NCI-H2196 treated with DMSO at 0.1 percent for 48 hours (cell line): ENCODE data around the gene MEIS2.

Experiments used
- DNase-seq: peaks from one replicate; lab custom pipeline; 2025; ENCODE audit not compliant: unreplicated experiment; lab: John Stamatoyannopoulos, UW

Gene MEIS2

DNA sequence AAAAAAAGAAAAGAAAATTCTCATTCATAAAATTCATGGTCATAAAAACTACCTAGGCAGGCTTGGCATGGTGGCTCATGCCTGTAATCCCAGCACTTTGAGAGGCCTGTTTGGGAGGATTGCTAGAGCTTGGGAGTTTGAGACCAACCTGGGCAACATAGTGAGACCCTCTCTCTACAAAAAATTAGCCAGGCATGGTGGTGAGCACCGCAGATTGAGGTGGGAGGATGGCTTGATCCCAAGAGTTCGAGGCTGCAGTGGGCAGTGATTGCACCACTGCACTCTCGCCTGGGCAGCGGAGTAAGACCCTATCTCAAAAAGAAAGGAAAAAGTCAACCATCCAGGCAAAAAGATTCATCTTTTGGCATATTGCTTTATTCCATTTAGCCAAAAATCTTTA, 58.5 kb downstream of the MEIS2 start:
- DNase-seq, result no peak

DNA sequence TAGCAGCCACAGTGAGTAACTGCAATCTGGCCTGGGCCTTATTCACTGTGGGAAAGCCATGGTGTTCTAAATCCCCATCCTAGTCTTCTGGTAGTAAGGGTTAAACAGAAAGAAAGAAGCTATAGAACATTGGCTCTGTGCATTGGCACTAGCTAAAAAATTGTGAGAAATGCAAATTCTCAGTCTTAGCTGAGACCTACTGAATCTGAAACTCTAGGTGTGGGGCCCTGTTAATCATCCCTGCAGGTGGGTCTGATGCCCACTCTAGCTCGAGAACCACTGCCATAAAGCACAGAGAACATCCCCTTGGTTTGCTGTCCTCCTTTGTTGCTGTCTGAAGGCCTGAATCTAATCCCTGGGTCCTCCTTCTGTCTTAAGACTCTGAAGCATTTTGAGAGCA, 59.3 kb downstream of the MEIS2 start:
- DNase-seq, result no peak

DNA sequence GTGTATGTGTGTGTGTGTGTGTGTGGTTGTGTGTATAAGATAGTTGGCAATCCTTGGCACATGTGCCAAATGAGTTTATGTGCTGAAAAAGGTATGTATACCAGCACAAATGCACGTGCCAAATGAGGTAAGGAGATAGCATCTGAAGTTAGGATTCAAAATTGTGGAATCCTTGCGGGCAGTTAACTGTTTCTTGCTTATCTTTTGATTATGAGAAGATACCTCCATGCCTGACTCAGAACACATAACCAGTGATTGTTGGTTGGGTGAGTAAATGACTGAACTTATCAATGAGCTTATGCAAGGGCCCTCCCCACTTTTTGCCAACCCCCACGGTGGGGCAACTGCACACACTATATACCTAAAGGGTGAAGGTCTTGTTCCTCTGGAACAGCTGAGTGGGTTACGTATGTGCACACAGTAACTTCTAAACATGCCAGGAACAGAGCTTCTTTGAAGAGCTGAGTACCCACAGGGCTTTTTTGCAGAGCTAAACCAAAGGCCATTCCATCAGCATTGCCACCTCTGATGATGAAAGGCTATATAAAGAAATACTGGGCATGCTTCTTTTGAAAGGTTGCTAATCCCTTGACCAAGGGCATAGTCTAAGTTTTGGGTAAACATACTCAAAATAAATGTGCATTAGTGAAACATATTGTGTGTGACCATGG, 60.1 kb downstream of the MEIS2 start:
- no peak for DNase-seq

DNA sequence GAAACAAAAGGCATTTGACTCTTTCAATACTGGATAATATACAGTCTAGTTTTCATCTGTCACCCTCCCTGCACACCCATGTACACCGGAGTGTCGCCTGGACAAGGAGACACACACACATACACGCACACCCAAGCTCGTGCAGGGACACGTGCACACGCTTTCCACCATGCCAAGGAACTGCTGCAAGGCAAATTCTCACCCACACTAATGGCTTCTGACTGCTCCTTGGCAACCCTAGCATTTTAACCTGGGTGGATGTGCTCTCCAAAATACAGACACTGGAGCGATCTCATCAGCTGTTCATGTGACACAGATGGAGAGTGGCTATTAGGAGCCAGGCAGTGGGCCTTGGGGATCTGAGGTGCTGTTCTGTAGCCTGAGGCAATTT, 61.6 kb downstream of the MEIS2 start:
- DNase-seq, result no peak

DNA sequence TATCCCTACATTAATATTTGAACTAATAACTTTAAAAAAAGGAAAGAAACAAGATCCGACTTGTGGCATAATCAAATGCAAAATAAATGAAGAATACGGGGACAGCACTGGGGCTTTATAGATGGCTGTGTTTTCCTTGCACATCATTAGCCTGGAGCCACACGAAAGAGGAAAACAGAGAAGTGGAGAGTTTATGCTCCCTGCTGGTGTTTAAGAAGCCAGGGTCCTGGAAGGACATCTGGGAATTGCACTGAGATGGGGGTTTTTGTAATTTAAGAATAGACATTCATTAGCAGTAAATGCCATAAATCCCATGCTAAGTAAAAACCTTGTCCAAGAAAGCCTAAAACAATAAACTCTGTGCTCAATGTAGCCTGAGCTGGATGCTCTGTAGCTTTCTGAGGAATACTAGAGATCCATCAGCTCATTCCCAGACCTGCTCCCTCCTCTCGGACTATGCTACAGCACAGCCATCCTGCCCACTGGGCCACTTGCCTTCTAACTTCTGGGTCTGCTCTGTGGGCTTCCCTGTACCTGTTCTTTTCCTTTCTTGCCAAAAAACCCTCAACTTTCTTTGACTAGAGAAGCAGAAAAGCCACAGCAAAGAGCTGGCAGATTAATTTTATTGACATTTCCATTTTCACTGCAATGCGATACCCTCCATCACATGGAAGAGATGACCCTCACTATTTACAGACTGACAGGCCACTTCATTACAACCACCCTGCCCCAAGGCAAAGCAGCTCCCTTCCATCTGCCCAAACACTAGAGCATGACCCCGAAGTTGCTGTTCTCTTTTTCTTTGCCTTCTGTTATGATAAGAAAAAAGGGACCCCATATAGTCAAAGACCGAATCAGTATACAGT, 62.3 kb downstream of the MEIS2 start:
- no peak for DNase-seq

DNA sequence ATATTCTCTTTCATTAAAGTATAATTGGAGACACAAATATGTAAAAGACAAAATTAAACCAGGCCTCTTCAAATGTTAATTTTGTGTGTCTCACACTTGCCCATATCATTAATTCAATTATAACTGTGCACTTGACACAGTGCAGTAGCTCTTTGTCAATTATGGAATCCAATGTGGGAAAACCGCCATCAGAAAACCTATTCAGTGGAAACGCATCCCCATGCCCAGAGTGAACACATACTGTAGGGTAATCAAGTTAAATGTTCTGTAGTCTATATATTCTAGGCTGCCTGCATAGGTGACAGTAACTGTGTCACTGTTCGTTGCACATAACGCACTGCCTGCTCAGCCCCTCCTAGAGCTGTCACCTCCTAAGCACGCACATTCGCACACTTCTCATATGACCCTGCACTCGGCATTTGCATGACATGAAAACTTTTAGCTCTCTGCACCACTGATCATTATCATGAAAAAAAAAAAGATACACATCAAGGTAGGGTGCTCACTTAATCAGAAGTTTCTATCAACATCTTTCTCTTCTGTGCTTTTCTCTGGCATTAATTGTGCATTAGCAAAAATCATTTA, 63.2 kb downstream of the MEIS2 start:
- no peak for DNase-seq

DNA sequence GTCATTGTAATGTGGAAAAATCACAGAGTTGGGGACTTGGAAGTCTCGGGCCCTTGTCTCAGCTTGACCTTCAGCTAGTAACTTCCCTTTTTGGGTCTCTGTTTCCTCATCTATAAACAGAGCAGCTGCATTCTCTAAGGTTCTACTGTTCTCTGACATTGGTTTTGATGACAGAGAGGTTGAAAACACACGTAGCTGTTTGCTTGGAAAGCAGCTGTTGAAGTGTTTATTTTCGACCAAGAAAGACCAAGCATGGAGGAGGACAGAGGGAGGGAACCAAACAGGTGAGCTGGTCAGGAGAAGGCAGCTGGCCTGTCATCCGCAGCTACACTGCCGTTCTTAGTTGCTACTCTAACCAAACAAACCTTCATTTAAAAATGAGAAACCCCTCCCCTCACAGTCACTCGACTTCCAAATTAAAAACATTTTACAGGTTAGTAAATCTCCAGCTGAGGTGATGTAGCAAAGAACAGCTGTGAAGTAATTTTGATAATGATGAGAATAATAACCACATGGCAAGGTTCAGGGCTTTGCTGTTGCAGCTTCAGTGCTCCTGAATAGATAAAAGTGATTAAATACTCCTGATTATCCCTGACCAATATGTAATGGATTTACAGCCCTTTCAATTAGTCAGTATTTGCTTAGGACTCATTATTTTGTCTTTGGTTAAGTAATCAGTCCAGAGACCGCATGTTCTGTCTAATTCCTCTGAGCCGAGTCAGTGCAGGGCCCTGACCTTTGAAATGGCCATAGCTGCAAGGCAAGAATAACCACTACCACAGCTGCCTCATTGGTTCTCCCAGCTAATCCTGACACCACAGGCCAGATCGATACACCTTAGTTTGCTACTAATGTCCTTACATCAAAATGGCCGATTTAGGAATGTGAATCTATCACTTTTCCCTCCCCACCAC, 65.3 kb downstream of the MEIS2 start:
- DNase-seq, result no peak

DNA sequence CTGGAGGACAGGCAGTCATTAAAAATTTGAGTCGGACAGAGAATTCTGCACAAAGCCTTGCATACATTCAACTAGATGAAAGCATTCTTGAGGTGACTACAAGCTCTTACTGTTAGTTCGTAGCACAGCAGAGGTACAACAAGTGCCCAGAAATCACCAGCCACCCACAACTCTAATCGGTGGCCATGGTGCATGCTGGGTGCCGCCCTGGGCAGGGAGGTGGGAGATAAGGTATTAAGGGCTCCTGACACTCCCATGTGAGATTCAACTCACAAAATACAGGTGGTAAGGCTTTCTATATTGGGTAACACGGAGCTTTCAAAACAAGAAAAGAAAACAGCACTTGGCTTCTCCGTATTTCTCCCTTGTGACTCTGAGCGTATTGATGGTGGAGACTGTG, 66.0 kb downstream of the MEIS2 start:
- DNase-seq, result no peak

DNA sequence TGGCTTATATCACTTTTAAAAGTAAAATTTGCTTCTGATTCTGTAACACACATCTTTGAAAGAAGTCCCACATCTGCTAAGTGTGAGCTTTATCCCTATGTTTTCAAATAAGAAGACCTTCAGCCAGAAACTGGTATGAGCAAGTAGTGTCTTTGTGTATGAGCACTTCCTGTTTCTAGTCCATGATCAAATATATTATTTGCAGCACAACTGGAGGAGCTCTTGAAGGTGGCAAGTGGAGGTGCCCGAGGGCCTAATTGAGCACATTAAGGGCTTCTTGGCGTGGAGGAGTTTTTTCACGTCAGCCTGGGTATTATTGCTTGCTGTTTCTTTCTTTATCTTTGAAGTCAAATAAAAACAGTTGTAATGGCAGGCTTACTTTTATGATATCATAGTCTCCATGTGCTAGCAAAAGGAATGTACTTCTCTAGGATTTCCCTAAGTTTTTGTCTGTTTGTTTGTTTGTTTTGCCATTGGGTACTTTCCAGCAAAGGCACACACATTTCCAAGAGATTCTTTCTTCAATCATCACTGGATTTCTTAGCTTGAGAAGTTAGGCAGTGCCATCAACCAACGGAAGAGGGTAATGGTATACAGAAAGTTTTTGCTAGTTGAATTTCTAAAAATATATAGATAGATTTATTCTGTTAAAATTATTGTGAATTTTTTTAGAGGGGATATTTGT, 68.1 kb downstream of the MEIS2 start:
- DNase-seq, result no peak

DNA sequence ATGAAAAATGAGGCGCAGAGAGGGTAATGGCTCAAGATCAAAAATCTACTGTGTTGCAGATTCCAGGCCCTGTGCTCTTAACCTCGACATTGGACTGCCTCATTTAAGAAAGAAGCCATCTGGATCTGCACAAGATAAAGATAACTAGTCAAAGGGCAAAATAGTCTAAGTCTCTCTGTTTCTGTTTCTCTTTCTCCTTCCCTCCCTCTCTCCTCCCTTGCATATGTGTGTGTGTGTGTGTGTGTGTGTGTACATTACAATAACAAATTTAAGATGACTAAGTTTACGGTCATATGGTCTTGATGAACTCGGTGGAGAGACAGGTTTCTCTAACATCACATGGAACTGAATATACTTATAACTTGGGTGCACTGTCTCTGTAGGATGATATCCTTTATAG, 69.2 kb downstream of the MEIS2 start:
- DNase-seq, result no peak

DNA sequence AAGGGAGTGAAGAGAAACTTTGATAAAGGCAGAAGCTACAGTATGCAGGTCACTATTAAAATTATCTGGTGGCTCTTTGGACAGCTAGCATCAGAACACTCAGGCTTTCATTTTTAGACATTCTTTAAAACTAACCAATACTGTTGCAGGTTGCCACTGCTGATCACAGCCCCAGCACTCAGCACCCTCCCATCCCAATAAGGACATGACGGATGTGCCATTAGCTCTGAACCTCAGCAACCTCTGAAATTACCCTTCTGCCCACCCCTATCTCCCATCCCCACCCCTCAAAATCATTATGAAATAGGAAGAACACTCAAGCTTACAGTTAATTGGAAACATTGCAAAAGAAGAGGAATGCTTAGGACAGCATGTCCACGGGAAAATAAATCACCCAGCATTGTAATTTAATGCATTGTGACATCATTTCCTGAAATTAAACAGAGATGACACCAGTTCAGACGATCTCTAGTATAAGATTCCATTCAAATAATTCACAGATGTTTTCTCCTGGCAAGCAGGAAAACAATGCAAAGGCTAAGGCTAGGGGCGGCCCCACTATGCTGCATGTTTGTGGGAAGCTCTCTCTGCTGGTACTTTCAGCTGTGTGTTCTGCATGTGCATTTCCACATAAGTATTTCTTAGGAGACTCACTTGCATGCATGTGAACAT, 71.6 kb downstream of the MEIS2 start:
- no peak for DNase-seq

DNA sequence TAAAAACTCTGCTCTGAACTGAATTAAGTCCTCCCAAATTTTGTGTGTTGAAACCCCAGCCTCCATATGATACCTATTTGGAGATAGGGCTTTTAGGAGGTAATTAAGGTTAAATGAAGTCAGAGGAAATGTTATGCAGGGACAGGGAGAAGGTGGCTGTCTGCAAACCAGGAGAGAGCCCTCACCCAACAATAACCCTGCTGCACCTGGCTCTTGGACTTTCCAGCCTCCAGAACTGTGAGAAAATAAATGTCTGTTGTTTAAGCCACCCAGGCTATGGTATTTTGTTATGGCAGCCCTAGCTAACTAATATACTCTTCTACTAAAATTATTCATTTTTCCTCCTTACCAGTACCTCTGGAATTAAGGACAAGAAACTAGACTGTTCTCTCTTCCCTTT, 79.5 kb downstream of the MEIS2 start:
- no peak for DNase-seq

DNA sequence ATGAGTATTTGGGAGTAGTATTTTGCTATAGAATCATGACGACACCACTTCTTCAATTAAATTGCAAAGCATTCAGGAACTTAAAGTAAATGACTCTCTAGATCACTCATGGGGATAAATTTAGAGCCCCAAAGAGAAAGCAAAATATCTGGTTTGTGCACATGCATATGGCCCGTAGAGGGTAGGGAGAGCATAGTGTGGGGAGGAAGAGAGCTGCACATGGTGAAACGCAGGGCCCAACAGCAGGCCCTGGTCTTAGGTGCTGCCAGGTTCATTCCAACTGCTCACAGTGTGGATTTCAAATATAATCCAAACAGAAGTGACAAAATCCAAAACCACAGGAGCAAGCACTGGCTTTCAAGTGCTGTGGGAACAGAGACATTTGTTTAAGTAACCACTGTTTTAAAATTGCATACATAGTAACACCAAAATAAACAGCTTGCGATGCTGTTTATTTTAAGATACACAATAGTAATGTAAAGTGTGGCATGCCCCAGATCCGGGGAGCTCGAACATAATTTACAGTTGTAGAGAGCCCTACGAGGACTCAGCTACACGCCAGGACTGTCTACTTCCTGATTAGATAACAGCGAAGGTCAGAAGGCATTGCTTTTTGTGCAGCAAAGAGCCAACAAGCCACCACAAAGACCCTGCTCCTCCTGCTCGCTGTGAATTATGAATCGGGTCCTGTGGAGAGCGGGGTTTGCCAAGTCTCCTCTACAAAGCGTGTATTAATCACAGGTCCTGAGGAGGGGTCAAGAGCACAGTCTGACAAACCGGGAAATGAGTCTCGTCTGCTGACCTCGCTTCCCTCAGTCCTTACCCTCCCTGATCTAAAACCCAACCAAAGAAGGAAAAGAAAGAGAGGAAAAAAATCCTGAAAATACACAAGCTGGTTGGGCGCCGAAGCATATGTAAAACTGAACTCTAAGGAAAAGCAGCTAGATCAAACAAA, 80.6 kb downstream of the MEIS2 start:
- DNase-seq, result no peak

DNA sequence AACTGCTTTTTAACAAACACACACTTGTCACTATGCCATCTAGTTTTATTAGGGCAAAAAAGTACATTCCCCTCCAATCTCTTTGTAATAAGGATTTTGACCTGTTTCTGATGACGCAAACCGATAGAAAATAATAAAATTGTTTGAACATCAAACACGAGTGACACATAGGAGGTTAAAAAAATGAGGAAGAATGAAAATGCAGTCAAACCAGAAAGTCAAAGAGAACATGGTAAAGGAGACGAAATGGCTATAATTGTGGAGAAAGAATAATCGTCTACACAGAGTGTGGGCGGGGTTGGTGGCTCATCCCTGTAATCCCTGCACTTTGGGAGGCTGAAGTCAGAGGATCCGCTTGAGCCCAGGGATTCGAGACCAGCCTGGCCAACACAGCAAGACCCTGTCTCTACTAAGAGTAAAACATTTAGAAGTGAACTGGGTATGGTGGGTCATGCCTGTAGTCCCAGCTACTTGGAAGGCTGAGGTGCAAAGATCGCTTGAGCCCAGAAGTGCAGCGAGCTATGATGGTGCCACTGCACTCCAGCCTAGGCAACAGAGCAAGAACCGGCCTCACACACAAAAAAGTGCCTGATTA, 83.2 kb downstream of the MEIS2 start:
- no peak for DNase-seq

DNA sequence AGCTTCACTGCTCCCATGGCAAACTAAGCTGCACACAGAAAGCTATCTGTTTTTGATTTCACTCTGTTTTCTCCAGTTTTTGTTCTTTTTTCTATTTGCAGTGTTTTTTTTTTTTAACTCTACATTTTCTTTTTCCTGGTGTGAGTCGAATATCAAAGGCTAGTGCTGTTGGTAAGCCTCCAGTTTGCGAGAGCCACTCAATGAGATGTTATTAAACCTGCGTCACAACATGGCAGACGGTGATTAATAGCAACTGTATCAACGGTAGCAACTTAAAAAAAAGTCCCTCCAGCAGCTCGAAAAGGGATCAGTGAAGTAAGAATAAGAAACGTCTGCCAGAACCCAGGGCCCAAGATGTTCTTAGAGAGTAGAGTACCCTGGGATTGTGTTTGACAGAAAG, 84.1 kb downstream of the MEIS2 start:
- DNase-seq, result no peak

DNA sequence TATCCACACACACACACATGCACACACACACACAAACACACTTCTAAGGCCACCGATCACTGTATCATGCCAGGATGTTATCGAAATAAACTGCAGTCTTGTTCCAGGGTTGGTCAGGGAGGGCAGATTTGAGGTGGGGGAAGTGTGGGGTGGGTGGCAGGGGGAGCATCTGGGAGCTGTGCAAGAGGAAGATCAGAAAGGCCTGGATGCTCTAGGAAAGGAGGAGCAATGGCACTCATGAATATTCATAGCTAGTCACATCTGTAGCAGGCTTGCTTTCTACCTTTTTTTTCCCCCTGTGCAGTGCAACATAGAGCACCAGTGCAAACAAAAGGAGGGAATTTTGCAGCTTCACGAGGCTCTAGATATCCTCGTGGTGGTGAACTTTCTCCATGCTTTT, 84.9 kb downstream of the MEIS2 start:
- DNase-seq, result no peak

DNA sequence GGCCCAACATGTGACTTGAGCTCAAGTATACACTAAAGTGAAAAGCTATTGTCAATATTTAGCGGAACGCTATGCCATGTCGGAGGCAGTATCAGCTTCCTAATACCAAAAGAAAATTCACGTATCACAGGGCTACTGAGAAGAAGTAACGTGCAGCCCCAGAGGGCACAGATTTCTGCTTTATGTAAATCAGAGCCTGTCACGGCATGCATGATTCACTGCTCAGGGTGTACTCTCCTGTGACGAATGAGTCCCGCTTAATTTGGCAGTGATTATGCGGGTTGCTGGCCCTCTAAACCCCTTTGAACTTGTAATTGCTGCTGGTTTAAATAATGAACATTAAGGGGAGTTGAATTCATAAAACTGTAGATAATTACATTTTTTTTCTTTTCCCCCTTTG, 85.3 kb downstream of the MEIS2 start:
- DNase-seq, result no peak

DNA sequence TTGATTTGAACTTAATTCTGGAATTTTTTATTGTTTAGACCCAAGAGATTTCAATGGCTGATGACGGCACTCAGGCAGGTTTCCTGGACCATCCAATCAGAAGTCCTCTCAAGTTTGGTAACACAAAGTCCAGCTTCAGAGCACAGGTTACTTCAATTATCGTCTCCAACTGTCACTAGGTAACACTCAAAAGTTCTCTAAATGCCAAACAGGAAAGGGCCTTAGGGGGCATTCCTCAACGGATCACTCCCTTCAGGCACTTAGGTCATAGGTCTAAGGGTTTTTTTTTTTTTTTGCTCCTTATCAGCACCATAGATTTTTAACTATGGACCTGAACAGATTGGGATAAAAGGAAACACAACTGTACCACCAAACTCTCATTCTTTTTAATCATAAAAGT, 85.8 kb downstream of the MEIS2 start:
- DNase-seq, result no peak

DNA sequence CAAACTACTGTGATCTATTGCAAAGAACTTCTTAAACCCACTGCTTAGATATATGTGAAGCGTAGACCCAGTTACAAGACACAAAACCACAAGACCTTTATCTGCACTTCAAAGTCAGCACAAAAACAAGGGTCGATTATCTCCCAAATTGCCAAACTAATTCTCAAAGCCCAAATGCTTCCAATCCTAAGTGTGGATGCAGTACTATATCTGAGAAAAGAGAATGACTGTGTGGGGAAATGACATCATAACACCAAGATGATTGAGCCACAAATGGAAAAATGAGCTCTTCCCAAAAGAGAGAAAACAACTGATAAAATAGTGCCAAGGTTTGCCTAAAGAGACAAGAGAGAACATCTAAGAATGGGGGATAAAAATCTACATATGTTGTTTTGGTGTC, 86.2 kb downstream of the MEIS2 start:
- no peak for DNase-seq
